NOMO-1 treated with DMSO at 0.1 percent for 48 hours (cell line): ENCODE results near the gene WNT3A.

Source experiments
- DNase-seq: peaks from one replicate; lab custom pipeline; 2025; ENCODE audit not compliant: unreplicated experiment; lab: John Stamatoyannopoulos, UW

The WNT3A gene

DNA sequence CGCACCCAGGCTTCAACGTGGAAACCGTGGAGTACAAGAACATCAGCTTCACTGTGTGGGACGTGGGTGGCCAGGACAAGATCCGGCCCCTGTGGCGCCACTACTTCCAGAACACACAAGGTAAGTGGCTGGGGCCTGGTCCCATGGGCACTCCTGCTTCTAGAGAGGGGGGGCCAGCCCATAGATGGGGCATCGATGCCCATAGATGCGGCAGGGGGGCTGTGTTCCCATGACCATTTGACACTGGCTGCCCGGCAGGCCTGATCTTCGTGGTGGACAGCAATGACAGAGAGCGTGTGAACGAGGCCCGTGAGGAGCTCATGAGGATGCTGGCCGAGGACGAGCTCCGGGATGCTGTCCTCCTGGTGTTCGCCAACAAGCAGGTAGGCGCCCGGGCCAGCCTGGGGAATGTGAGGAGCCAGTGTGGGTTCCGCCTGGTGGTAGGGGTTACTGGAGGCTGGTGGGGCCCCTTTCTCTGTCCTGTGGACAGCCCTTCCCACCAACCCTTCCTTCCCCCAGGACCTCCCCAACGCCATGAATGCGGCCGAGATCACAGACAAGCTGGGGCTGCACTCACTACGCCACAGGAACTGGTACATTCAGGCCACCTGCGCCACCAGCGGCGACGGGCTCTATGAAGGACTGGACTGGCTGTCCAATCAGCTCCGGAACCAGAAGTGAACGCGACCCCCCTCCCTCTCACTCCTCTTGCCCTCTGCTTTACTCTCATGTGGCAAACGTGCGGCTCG is 90.7 kb downstream of the WNT3A start:
- no peak for DNase-seq

DNA sequence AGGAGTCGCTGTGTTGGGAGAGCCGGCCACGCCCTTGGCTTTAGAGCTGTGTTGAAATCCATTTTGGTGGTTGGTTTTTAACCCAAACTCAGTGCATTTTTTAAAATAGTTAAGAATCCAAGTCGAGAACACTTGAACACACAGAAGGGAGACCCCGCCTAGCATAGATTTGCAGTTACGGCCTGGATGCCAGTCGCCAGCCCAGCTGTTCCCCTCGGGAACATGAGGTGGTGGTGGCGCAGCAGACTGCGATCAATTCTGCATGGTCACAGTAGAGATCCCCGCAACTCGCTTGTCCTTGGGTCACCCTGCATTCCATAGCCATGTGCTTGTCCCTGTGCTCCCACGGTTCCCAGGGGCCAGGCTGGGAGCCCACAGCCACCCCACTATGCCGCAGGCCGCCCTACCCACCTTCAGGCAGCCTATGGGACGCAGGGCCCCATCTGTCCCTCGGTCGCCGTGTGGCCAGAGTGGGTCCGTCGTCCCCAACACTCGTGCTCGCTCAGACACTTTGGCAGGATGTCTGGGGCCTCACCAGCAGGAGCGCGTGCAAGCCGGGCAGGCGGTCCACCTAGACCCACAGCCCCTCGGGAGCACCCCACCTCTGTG is 91.6 kb downstream of the WNT3A start:
- DNase-seq: no peak

DNA sequence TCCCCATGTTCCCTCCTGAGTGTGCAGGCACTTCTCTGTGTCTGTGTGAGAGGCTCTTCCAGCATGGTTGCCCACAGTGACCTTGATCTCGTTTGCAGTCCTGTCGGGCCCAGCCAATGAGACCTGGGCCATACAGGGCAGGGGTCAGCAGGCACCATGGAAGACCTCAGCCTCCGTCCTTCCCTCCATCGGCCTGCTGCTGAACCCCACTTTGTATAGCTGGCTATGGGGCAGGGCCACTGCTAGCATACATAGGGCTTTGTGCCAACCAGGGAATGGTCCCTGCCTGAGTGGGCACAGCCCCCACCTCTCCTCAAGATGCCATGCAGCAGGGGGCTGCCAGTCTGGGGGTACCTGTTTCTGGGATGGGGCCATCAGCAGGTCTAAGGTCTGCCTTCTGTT is 92.5 kb downstream of the WNT3A start:
- no peak for DNase-seq

DNA sequence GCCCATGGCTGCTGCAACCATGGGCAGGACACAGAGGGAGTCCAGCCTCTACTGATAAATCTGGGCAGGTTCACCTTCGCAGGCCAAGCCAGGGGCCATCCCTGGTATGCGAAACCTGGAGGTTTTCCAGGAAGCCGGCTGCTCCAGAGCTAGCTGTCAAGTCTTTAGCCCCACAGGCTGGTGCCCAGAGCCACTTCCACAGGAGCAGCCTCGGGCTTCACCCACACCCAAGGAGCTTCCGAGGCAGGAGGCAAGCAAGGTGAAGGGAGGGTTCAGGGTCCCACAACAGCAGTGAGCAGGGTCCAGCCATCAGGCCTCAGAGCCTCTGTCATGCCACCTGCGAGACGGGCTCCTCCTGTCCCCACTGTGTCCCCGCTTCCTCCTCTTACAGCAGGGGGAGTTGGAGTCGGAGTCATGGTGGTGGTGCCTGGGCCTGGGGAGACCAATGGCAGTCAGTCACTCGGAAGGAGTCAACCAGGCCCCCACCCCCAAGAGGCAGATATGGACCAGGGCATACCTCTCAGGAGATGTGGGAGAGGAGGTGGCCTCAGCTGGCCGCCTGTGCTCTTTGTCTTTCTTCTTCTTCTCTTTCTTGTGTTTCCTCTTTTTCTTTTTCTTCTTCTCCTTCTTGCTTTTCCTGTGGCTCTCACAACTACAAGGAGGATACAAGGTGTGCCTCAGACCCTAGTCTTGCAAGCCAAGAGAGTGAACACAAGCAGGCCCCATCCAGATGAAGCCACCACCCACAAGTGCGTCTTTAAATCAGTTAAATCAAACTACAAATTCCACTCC is 94.2 kb downstream of the WNT3A start:
- DNase-seq: no peak

DNA sequence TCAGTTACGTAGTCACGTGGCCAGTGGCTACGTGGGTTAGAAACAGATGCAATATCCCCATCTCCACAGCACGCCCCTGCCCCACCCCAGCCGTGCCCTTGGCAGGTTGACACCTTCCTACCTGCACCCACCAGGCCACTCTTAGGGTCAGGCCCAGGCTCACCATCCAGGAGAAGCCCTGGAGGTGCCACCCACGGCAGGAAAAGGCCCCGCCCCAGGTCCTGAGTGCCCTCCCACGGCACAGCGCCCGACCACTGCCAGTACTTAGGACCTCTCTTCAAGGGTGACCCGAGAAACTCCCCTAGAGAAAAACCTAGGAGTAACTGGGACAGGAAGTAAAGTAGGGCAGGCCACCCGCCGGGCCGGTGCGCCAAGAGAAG is 94.8 kb downstream of the WNT3A start:
- DNase-seq: no peak

DNA sequence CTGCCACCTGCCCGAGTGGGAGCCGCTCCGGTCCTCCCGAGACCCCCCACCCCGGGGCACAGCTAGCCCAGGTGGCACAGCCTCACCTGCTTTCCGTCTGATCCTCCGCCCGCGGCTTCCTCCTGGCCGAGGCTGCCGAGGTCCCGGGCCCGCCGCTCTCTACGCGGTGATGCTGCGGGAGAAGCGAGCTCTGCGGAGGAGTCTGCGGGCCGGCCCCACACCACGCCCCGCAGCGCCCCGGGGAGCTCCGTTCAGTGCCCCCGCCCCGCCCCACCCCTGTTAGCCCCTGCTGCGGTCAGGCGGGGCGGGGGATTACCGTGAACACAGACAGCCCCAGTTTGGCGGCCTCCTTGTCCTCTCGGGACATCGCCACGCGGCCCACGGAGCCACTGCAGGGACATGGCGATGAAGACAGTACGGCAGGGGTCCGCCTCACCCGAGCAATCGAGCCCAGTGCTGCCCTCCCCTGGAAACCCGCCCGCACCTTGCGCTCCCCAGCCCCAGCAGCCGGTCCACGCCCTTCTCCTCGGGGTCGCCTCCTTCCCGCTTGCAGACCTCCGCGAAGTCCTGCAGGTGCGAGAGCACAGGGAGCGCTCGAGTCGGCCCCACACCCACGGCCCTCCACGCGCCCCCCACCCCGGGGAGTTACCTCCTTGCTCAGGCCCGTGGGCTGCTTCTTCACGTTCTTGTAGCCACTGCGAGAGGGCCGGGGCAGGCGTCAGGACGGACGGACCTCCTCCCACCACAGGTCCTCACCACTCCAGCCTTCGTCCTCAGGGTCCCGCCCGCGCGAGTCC is 95.4 kb downstream of the WNT3A start:
- no peak for DNase-seq

DNA sequence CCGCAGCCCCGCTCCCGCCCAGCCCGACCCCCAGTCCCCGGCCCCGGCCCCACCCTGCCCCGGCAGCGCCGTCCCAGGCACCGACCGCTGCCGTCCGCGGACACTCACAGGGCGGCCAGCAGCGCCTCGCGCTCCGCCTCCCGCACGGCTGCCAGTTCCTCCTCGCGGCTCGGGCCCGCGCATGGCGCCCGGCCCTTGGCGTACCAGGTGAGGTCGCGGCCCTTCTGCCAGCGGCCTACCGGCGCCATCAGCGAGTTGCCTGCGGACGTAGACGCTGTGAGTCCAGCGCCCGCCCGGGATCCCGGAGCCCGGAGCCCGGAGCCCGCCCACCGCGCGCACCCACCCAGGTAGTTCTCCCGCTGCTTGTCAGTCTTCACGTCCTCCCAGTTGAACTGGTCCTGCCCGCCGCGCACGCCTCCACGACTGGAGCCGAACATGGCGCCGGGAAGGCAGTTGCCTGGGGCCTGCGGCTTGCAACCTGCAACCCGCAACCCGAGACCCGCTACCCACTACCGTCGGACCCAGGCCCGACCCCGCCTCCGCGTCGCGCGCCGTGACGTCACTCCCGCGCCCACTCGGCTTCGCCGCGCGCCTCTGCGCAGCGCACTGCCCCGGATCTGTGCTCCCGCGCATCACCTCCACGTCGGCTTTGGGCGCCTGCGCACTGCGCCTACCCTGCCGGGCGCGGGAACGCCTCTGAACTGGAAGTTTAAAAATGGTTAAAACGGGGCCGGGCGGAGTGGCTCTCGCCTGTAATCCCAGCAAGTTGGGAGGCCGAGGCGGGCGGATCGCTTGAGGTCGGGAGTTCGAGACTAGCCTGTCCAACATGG is 96.2 kb downstream of the WNT3A start, which contains the start of gene C1orf35:
Gene C1orf35, minus strand, starts transcription at position 535 of the 830 bp plus-strand sequence. Its CDS starts 98 bp downstream, at position 437.
- DNase-seq: peak; percentile 91

DNA sequence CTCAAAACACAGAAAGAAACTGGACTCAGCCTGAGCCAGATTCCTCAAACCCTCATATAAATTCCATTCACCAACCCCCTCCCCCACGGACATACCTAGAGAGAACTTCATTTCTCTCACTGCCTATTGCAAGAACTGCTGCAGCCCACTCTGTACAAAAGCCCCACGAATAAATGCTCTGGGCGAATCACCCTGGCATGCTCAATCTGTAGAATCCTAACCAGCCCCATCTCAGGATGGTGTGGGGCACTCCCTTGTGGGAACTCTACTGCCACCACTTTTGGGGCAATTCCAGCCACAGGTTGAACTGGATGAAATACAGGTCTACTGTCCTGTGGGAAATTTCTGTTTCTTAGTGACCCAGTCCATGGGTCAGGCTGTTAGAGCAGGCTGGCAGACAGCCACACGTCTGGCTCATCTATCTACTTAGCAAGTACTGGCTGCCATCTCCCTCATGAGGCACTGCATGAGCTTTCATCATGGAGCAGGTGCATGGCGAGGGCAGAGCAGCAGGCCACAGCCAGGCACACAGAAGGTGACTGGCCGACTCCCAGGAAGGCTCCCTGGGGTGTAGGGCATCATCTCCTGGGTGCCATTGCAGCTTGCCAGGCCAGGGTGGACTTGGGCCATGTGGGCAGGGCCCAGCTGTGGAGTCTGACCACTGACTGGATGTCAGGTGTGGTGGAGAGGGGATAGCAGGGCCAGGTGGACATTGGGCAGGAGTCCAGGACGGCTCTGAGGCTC is 97.9 kb downstream of the WNT3A start:
- DNase-seq: no peak

DNA sequence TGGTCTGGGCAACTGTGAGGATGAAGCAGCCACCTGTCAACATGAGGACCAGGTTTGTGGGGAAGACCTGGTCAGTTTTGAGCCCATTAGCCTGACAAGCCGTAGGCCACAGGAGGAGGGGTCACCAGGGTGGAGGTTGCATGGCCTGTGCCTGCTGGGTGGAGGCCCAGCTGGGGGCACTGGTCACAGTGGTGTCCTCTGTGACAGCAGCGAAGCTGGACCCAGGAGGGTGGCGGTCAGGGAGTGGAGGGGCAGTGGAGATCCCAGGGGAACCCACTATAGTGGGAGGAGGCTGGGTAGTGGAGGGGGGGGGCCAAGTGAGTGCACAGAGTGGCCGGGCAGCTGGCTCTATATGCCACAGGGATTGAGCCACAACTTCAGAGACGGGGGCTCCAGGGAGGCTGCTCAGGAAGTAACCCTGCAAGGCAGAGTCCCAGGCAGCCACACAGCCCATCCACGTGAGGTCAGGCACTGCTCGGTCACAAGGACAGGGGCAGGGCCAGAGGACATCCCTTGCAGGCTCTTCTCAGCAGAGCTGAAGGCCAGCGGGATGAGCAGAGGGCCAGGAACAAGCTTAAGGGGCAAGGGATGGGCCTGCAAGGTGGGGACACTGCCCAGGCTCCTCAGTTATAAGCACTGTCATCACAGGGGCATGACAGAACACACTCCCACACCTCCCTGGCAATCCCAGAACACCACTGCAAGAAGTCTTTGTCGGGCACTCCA is 98.6 kb downstream of the WNT3A start:
- no peak for DNase-seq

DNA sequence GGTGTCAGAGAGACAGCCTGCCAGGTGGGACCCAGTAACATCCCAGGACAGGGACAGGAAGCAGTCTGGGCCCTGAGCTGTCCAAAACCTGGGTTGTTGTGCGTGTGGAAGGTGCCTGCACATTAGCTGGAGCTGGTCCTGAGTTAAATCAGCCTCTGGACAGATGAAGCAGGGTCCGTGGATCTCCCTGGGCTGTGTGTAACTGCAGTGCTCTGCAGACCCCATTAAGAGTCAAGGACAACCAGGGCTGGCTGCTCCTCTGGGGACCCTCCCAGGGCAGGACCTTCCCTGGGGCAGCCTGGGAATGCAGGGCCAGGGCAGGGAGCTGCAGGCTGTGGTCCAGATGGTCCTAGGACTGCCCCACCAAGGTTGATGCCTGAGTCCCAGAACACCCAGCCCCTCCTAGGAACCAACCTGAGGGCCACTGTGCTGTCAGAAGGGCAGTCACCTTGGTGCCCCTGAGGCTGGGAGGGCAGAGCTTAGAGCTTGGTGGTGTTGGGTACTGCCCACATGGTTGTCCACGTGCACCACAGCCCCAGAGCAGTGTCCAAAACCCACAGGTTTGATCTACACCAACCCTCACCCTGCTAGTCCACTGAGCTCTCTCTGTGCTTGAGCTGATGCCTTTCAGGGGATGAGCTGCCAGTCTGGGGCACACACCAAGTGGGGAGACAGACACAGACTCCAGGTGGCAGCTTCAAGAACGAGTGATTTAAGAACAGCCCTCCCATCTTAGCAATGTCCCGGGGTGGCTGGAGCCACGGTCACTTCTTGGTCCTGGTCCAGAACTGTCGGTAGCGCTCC is 99.4 kb downstream of the WNT3A start:
- no peak for DNase-seq

DNA sequence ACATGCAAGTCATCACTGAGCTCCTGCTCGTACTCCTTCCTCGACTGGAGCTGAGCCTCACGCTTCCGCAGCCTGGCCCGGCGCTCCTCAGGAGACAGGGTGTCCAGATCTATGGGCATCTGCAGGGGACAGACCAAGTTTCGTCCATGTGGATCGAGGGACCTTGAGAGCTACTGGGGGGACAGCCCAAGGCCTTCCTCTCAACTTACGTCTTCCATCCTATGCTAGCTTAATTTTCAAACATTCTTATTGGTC is 99.9 kb downstream of the WNT3A start:
- DNase-seq: no peak

DNA sequence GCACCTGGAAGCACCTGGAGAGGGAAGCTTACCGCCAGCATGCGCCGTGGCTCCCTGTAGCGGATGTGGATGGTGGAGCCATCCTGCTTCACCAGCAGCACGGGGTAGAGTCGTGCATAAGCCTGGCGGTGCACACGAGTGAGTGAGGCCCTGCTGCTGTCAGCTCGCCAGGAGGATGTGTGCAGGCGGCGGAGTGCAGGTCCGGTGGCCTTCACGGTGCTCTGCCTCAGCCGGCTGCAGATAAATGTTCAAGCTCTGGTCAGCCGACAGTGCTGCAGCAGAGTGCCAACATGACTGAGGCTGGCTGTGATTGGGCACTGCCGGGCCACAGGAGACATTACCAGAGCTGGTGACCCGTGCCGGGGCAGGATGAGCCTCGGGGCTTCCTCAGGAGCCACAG is 100.8 kb downstream of the WNT3A start:
- DNase-seq: no peak

DNA sequence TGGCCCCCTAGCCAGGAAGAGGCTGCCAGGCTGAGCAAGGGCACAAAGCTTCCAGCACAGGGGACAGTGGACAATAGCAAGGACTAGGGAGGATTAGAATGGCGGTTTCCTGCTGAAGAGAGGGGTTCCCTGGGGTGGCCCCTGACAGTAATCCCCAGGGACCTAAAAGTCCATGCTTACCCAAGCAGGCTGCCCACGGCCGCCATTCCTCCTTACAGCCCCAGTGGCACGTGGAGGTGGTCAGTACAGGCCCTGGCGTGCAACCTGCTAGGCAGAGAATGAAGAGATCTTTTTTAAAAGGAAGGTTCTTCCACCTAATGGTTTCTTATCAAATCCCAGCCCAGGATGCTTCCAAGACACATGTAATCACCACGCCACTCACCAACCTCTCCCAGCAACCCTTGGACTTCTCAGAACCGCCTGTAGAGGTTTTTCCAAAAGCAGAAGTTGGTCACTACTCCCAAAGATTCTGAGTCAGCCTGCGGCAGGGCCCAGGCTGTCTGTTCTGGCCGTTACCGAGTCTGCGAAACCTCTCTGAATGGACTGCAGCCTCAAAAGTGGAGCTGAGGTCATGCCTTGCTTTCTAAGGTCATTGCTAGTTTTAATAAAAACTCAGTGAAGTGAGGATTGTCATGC is 101.4 kb downstream of the WNT3A start:
- DNase-seq: no peak

DNA sequence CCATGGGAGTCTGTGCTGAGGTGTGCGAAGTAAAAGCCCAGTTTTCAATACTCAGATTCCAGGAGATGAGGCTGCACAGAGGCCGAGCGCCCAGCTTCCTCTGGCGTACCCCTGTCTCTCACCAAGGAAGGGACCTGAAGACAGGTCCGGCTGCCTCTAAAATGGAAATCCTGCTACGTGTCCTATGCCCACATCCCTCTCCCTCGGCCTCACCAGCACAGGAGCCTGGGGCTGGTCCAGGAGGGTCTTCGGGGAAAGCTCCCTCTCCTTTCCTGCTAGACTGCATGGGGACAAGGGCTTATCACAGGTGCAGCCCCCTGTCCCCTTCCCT is 101.9 kb downstream of the WNT3A start:
- DNase-seq: no peak

DNA sequence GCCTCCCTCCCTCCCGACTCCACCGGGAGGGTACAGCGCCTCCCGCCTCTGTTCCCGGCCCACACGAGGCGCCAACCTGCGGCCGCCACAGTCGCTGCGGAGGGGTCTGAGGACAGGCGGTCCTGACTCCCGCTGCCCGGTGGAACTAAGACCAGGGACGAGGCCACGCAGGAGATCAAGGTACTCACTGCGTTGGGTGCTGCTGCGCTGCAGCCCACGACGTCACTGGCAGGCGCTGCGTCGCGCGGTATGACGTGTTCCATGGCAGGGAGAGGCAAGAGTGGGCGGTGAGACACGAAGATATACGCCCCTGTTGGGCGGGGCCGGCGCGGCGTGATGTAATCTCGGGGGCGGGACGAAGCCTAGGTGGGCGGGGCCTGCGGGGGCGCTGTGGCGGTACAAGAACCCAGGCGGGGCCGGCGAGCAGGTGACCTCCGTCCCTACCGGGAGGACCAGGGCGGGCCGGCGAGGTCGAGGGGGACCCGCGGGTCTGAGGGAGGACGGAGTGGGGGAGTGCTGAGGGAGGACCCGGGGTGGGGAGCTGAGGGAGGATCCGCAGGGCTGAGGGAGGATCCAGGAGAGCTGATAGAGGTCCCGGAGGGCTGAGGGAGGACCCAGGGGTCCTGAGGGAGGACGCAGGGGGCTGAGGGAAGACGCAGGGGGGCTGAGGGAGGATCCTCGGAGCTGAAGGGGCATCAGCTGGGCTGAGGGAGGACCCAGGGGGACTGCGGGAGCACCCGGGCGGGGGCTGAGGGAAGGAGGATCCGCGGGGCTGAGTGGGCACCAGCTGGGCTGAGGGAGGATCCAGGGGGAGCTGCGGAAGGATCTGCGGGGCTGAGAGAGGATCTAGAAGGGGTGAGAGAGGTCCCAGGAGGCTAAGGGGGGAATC is 102.5 kb downstream of the WNT3A start, which contains the start of gene MRPL55:
Gene MRPL55, minus strand, starts transcription at position 227 of the 889 bp plus-strand sequence. CDS start 1,039 bp downstream, outside the sequence.
- peak; percentile 92 for DNase-seq

DNA sequence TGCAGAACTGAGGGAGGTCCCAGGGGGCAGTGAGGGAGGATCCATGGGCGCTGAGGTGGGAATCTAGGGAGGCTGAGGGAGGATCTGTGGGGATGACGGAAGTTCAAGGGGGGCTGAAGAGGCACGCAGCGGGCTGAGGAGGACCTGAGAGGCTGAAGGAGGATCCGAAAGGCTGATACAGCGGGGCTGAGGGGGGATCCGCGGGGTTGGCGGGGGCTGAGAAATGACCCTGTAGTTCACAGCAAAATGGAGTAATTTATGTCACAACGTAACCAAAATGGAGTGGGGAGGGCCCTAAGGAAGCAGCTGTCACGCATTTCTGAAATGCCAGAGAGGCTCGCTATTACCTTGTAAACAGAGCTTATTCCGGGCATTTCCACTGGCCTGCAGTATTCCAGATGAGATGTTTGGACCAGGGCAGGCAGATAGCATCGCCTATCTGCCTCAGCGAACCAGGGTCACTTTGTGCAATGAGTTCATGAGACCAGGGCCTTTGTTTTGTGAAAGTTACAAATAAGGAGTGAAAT is 103.2 kb downstream of the WNT3A start:
- DNase-seq: no peak

DNA sequence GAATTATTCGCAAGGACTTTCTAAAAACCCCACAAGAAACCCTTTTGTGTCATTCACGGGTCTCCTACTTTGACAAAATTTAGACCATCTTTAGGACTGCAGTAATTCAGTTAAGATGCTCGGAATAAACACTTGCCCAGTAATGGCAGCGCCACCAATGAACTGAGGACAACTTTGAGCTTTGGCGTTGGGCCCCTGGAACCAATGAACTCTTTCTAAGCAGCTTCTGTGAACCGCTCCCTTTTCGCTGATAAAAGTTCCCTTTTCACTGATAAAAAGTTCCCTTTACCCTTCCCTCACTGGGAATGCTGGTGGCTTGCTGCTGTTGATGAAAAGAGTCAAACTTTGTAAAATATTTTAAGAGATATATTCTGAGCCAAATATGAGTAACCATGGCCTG is 103.8 kb downstream of the WNT3A start:
- no peak for DNase-seq
